H9 (cell line): ENCODE results near the gene C5AR1. TPM values are rescaled to one million over a fixed set of nuclear protein-coding genes. Genes with fewer than 3 reads are reported as not detected.

Experiments used
- DNase-seq: peaks from one replicate; pipeline ENCODE4 v3.0.0-alpha.2; 2017
- H2AFZ ChIP-seq: one replicate; pipeline ENCODE4 v1.6.1; 2013; ENCODE audit warnings: mild to moderate bottlenecking, low read length, control low read depth, moderate library complexity
- H2AK5ac ChIP-seq: 2 replicates; pipeline ENCODE4 v1.6.1; 2013; ENCODE audit warnings: low read length, control low read depth, mixed read lengths; ENCODE audit not compliant: insufficient read length
- H2BK120ac ChIP-seq: one replicate; pipeline ENCODE4 v1.6.1; 2013; ENCODE audit warnings: low read depth, mild to moderate bottlenecking, low read length, control low read depth, inconsistent platforms; ENCODE audit not compliant: poor library complexity, severe bottlenecking
- H2BK12ac ChIP-seq: 2 replicates; pipeline ENCODE4 v1.6.1; 2013; ENCODE audit warnings: low read length, control low read depth, mixed read lengths, low read depth; ENCODE audit not compliant: insufficient read length
- H2BK15ac ChIP-seq: 2 replicates; pipeline ENCODE4 v1.6.1; 2013; ENCODE audit warnings: low read depth, low read length, control low read depth
- H2BK20ac ChIP-seq: one replicate; pipeline ENCODE4 v1.6.1; 2013; ENCODE audit warnings: low read depth, mild to moderate bottlenecking, low read length, control low read depth, inconsistent platforms; ENCODE audit not compliant: poor library complexity, severe bottlenecking
- H2BK5ac ChIP-seq: 2 replicates; pipeline ENCODE4 v1.6.1; 2013; ENCODE audit warnings: low read length, control low read depth, mixed read lengths; ENCODE audit not compliant: insufficient read length
- H3K14ac ChIP-seq: 2 replicates; pipeline ENCODE4 v1.6.1; 2013; ENCODE audit warnings: low read length, control low read depth; ENCODE audit not compliant: insufficient read depth
- H3K18ac ChIP-seq: 2 replicates; pipeline ENCODE4 v1.6.1; 2013; ENCODE audit warnings: low read depth, mild to moderate bottlenecking, mixed read lengths, low read length, control low read depth; ENCODE audit not compliant: insufficient read length
- H3K23ac ChIP-seq: 2 replicates; pipeline ENCODE4 v1.6.1; 2013; ENCODE audit warnings: low read length, control low read depth, mixed read lengths, low read depth; ENCODE audit not compliant: insufficient read length
- H3K23me2 ChIP-seq: 2 replicates; pipeline ENCODE4 v1.6.1; 2013; ENCODE audit warnings: low read depth, mild to moderate bottlenecking, mixed read lengths, low read length, control low read depth; ENCODE audit not compliant: insufficient read length, poor library complexity, severe bottlenecking
- H3K27ac ChIP-seq: 2 replicates; pipeline ENCODE4 v1.5.1; 2013; ENCODE audit warnings: low read length, control low read depth, mixed read lengths, low read depth; ENCODE audit not compliant: insufficient read length
- H3K27me3 ChIP-seq: 2 replicates; pipeline ENCODE4 v1.6.1; 2013; ENCODE audit warnings: low read length, control low read depth, inconsistent platforms; ENCODE audit not compliant: insufficient read depth
- H3K4ac ChIP-seq: 2 replicates; pipeline ENCODE4 v1.6.1; 2013; ENCODE audit warnings: low read depth, mild to moderate bottlenecking, control low read depth, inconsistent platforms, low read length, moderate library complexity
- H3K4me1 ChIP-seq: 2 replicates; pipeline ENCODE4 v1.6.1; 2013; ENCODE audit warnings: low read length, control low read depth, inconsistent platforms; ENCODE audit not compliant: insufficient read depth
- H3K4me2 ChIP-seq: 2 replicates; pipeline ENCODE4 v1.6.1; 2013; ENCODE audit warnings: low read length, control low read depth, mixed read lengths; ENCODE audit not compliant: insufficient read length, insufficient read depth
- H3K56ac ChIP-seq: 2 replicates; pipeline ENCODE4 v1.6.1; 2013; ENCODE audit warnings: low read depth, mild to moderate bottlenecking, mixed read lengths, low read length, control low read depth; ENCODE audit not compliant: insufficient read length
- H3K79me1 ChIP-seq: 2 replicates; pipeline ENCODE4 v1.6.1; 2013; ENCODE audit warnings: low read depth, mild to moderate bottlenecking, moderate library complexity, low read length, control low read depth, inconsistent platforms; ENCODE audit not compliant: insufficient read depth, poor library complexity, severe bottlenecking
- H3K79me2 ChIP-seq: 2 replicates; pipeline ENCODE4 v1.6.1; 2013; ENCODE audit warnings: low read length, control low read depth, inconsistent platforms; ENCODE audit not compliant: insufficient read depth
- H3K9ac ChIP-seq: 2 replicates; pipeline ENCODE4 v1.6.1; 2013; ENCODE audit warnings: low read length, control low read depth, mixed read lengths; ENCODE audit not compliant: insufficient read length; ENCODE audit errors: extremely low read depth
- H3K9me3 ChIP-seq: one replicate; pipeline ENCODE4 v1.6.1; 2013; ENCODE audit warnings: low read depth, low read length, inconsistent platforms; ENCODE audit not compliant: control insufficient read depth
- H3T11ph ChIP-seq: one replicate; pipeline ENCODE4 v1.6.1; 2013; ENCODE audit warnings: mild to moderate bottlenecking, low read length, control low read depth, inconsistent platforms
- H4K20me1 ChIP-seq: one replicate; pipeline ENCODE4 v1.6.1; 2013; ENCODE audit not compliant: control insufficient read depth, insufficient read length, insufficient read depth
- H4K5ac ChIP-seq: 2 replicates; pipeline ENCODE4 v1.6.1; 2013; ENCODE audit warnings: low read depth, mild to moderate bottlenecking, mixed read lengths, low read length, control low read depth; ENCODE audit not compliant: insufficient read length
- H4K8ac ChIP-seq: replicated peaks from 2 replicates; pipeline ENCODE4 v1.6.1; 2013; ENCODE audit warnings: low read length, control low read depth, mixed read lengths, low read depth; ENCODE audit not compliant: insufficient read length
- H4K91ac ChIP-seq: 2 replicates; pipeline ENCODE4 v1.6.1; 2013; ENCODE audit warnings: low read depth, mild to moderate bottlenecking, moderate library complexity, mixed read lengths, low read length, control low read depth; ENCODE audit not compliant: insufficient read length
- H3K27ac Mint-ChIP-seq, 3 experiments: 2 replicates in 2 of 3; 3 replicates in 1 of 3; pipeline ENCODE4 v1.8.0; 2020 to 2021; ENCODE audit warnings: mixed read lengths in 3 of 3, mild to moderate bottlenecking in 1 of 3, moderate library complexity in 1 of 3
- H3K27me3 Mint-ChIP-seq: 2 replicates; pipeline ENCODE4 v1.8.0; 2021; ENCODE audit warnings: low read depth, mild to moderate bottlenecking, moderate library complexity, mixed read lengths
- H3K36me3 Mint-ChIP-seq, 3 experiments: 2 replicates in 2 of 3; 3 replicates in 1 of 3; pipeline ENCODE4 v1.8.0; 2020 to 2021; ENCODE audit warnings: low read depth in 3 of 3, mixed read lengths in 3 of 3; ENCODE audit not compliant: insufficient read depth in 1 of 3
- H3K4me1 Mint-ChIP-seq, 2 experiments: 2 replicates each; pipeline ENCODE4 v1.8.0; 2020; ENCODE audit warnings: mixed read lengths in 2 of 2
- H3K4me3 Mint-ChIP-seq, 2 experiments: 2 replicates in 1 of 2; 3 replicates in 1 of 2; pipeline ENCODE4 v1.8.0; 2020 to 2021; ENCODE audit warnings: mild to moderate bottlenecking in 2 of 2, mixed read lengths in 2 of 2, moderate library complexity in 1 of 2
- H3K9me3 Mint-ChIP-seq, 2 experiments: 2 replicates in 1 of 2; 3 replicates in 1 of 2; pipeline ENCODE4 v1.8.0; 2020; ENCODE audit warnings: mild to moderate bottlenecking in 2 of 2, mixed read lengths in 2 of 2, moderate library complexity in 1 of 2
- WGBS: extraction: QIAGEN DNeasy Blood & Tissue Kit; methylation state at CpG from one replicate; pipeline ENCODE4 v1.1.7; 2013; ENCODE audit warnings: missing lambda C conversion rate, low lambda C conversion rate, mixed read lengths; ENCODE audit not compliant: insufficient read length; ENCODE audit errors: extremely low coverage; 5-methylcytosine and 5-hydroxymethylcytosine counted together
- total RNA-seq: library from RNA; stranded (reverse); gene quantifications from 2 replicates; pipeline ENCODE4 v1.2.1, GENCODE V29; 2021
- TF ChIP-seq, protein P1 (sequence below): fragments of 200-600 bp; sonication (generic); conservative IDR thresholded peaks from 3 replicates; pipeline ENCODE4 v1.8.0; 2021; ENCODE audit warnings: antibody characterized with exemption, mild to moderate bottlenecking

The C5AR1 gene
- total RNA-seq, 1 experiment from 2014 or later, result 1.8 TPM

DNA sequence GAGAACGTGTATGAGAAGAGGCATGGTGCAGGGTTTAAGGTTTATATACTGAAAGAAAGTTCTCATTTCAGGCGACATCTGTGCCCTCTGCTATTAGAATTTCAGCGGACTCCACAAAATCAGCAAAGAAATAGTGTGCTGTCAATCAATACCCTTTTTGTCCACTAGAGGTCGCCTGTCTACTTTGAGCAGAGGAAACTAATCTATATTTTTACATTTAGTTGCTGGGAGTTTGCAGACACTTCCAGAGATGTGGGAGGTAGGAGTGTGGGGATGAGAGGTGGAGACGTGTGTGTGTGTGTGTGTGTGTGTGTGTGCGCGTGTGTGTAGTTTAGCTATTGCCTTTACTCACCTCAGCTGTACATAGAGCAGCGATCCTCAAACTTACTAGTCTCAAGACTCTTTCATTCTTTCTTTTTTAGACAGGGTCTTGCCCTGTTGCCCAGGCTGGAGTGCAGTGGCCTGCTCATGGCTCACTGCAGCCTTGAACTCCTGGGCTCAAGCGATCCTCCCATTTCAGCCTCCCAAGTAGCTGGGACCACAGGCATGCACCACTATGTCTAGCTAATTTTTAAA is 25.2 kb upstream of the C5AR1 start:
- Histone ChIP-seq H2AK5ac (no peak overlapping the region), H2BK120ac (no peak overlapping the region), H3K27me3 (no peaks in the 10 kb centered on the region), H2BK20ac (no peak overlapping the region), H4K91ac (no peak overlapping the region), H3K23me2 (no peaks in the 10 kb centered on the region), H3K9me3 (no peaks in the 10 kb centered on the region), H3K4me2 (no peak overlapping the region), H3K18ac (no peak overlapping the region), H2BK12ac (no peak overlapping the region), H4K8ac (no peak overlapping the region), H3K79me1 (no peaks in the 10 kb centered on the region), H2BK15ac (no peak overlapping the region), H2AFZ (no peak overlapping the region), H3K23ac (no peak overlapping the region), H3K9ac (no peak overlapping the region), H3K79me2 (no peaks in the 10 kb centered on the region), H3K14ac (no peak overlapping the region), H3K56ac (no peak overlapping the region), H4K20me1 (no peaks in the 10 kb centered on the region), H2BK5ac (no peak overlapping the region), H3K4ac (no peak overlapping the region), H3K27ac (no peak overlapping the region), H4K5ac (no peak overlapping the region), H3T11ph (no peak overlapping the region), H3K4me1 (no peaks in the 10 kb centered on the region)
- Mint-ChIP-seq H3K27ac (no peak overlapping the region), H3K4me3 (no peak overlapping the region), H3K36me3 (peaks cover 0 to 5% (median 3%) of the 10 kb centered on the region in 3 experiments; a peak in 3 of 7 replicates), H3K9me3 (peaks cover 4 to 8% of the 10 kb centered on the region in 2 experiments; a peak in 4 of 5 replicates), H3K4me1 (peaks cover 4% of the 10 kb centered on the region in 2 experiments), H3K27me3 (no peaks in the 10 kb centered on the region)
- TF ChIP-seq, protein P1, sequence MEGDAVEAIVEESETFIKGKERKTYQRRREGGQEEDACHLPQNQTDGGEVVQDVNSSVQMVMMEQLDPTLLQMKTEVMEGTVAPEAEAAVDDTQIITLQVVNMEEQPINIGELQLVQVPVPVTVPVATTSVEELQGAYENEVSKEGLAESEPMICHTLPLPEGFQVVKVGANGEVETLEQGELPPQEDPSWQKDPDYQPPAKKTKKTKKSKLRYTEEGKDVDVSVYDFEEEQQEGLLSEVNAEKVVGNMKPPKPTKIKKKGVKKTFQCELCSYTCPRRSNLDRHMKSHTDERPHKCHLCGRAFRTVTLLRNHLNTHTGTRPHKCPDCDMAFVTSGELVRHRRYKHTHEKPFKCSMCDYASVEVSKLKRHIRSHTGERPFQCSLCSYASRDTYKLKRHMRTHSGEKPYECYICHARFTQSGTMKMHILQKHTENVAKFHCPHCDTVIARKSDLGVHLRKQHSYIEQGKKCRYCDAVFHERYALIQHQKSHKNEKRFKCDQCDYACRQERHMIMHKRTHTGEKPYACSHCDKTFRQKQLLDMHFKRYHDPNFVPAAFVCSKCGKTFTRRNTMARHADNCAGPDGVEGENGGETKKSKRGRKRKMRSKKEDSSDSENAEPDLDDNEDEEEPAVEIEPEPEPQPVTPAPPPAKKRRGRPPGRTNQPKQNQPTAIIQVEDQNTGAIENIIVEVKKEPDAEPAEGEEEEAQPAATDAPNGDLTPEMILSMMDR, result peak; percentile 84
- DNase-seq, result no peak
- no CpG with 5 or more reads among the region's 9 CpGs for WGBS
